K562 (cell line): ENCODE measurements around the gene POMGNT2. TPM values are rescaled to one million over a fixed set of nuclear protein-coding genes. Genes with fewer than 3 reads are reported as not detected.

ENCODE experiments used
- CREB1 ChIP-seq, 2 experiments: sonication (generic) in 1 of 2; formaldehyde crosslinking in 1 of 2; IDR thresholded peaks; 2 replicates each; pipeline versions ENCODE4 v1.6.1 to v1.8.0; 2012 to 2022; ENCODE audit warnings: inconsistent platforms in 1 of 2, mild to moderate bottlenecking in 1 of 2, missing genetic modification reagents in 1 of 2, moderate library complexity in 1 of 2
- DMBX1 ChIP-seq: fragments of 250-450 bp; sonication (Bioruptor Pico); IDR thresholded peaks from 2 replicates; pipeline ENCODE4 v1.8.0; 2022; ENCODE audit warnings: inconsistent platforms, mild to moderate bottlenecking, moderate library complexity, borderline replicate concordance
- FOXJ3 ChIP-seq: sonication (generic); formaldehyde crosslinking; IDR thresholded peaks from 2 replicates; pipeline ENCODE4 v1.4.0; 2020; ENCODE audit warnings: mild to moderate bottlenecking, missing genetic modification reagents
- HDAC6 ChIP-seq: IDR thresholded peaks from 2 replicates; pipeline ENCODE4 v1.6.1; 2012; ENCODE audit warnings: low read depth, mild to moderate bottlenecking, control low read depth, inconsistent platforms, low read length, moderate library complexity
- MTA1 ChIP-seq: fragments of 450-650 bp; IDR thresholded peaks from 2 replicates; pipeline ENCODE4 v1.6.1; 2017; ENCODE audit warnings: borderline replicate concordance
- MTF1 ChIP-seq: fragments of 250-450 bp; sonication (Bioruptor Pico); IDR thresholded peaks from 2 replicates; pipeline ENCODE4 v1.9.0; 2021; ENCODE audit warnings: moderate library complexity, mild to moderate bottlenecking, inconsistent platforms, borderline replicate concordance
- NCOA2 ChIP-seq, 2 experiments: fragments of 450-650 bp; IDR thresholded peaks; 2 replicates each; pipeline ENCODE4 v1.6.1; 2018; ENCODE audit warnings: mild to moderate bottlenecking in 2 of 2, moderate library complexity in 1 of 2; ENCODE audit not compliant: partially characterized antibody in 2 of 2
- NCOA6 ChIP-seq: fragments of 450-650 bp; IDR thresholded peaks from 2 replicates; pipeline ENCODE4 v1.6.1; 2017; ENCODE audit warnings: mild to moderate bottlenecking
- RBFOX2 ChIP-seq: fragments of 200-400 bp; formaldehyde crosslinking; IDR thresholded peaks from 2 replicates; pipeline ENCODE4 v1.6.1; 2017; ENCODE audit warnings: low read depth, mild to moderate bottlenecking, low read length, moderate library complexity
- RBM25 ChIP-seq: fragments of 200-400 bp; formaldehyde crosslinking; IDR thresholded peaks from 2 replicates; pipeline ENCODE4 v1.6.1; 2018; ENCODE audit warnings: low read length, low read depth, moderate library complexity; ENCODE audit not compliant: severe bottlenecking
- RFX5 ChIP-seq: IDR thresholded peaks from 2 replicates; pipeline ENCODE4 v1.6.1; 2011; ENCODE audit warnings: low read depth, mild to moderate bottlenecking, improper control_type of control experiment, low read length
- SAFB ChIP-seq: fragments of 200-400 bp; formaldehyde crosslinking; IDR thresholded peaks from 2 replicates; pipeline ENCODE4 v1.6.1; 2017; ENCODE audit warnings: low read depth, low read length, borderline replicate concordance
- SIRT6 ChIP-seq: IDR thresholded peaks from one replicate; pipeline ENCODE4 v1.6.1; 2012; ENCODE audit warnings: low read depth, mild to moderate bottlenecking, control low read depth, inconsistent platforms, low read length, moderate library complexity
- SNAPC5 ChIP-seq: fragments of 250-450 bp; sonication (Bioruptor Pico); IDR thresholded peaks from 2 replicates; pipeline ENCODE4 v1.8.0; 2021; ENCODE audit warnings: moderate library complexity, mild to moderate bottlenecking, inconsistent platforms
- SNRNP70 ChIP-seq: fragments of 200-400 bp; formaldehyde crosslinking; optimal IDR thresholded peaks from 2 replicates; pipeline ENCODE3; 2017; ENCODE audit warnings: low read depth, low read length
- TFE3 ChIP-seq: fragments of 450-650 bp; formaldehyde crosslinking; IDR thresholded peaks from 2 replicates; pipeline ENCODE4 v1.4.0; 2020; ENCODE audit warnings: mild to moderate bottlenecking, mixed read lengths
- XRCC3 ChIP-seq: fragments of 450-650 bp; IDR thresholded peaks from 2 replicates; pipeline ENCODE4 v1.6.1; 2017; ENCODE audit warnings: mild to moderate bottlenecking, moderate library complexity
- YBX1 ChIP-seq: fragments of 450-650 bp; IDR thresholded peaks from 2 replicates; pipeline ENCODE4 v1.7.1; 2016; ENCODE audit warnings: mild to moderate bottlenecking
- ZFP1 ChIP-seq: fragments of 450-650 bp; formaldehyde crosslinking; IDR thresholded peaks from 2 replicates; pipeline ENCODE4 v1.4.0; 2020; ENCODE audit warnings: mild to moderate bottlenecking, mixed read lengths
- ZFP30 ChIP-seq: fragments of 250-450 bp; sonication (Bioruptor Pico); IDR thresholded peaks from 2 replicates; pipeline ENCODE4 v1.8.0; 2022; ENCODE audit warnings: moderate library complexity, mild to moderate bottlenecking, inconsistent platforms, borderline replicate concordance
- ZNF583 ChIP-seq: fragments of 250-450 bp; sonication (Bioruptor Pico); IDR thresholded peaks from 2 replicates; pipeline ENCODE4 v1.4.0; 2020
- ZNF778 ChIP-seq: fragments of 450-650 bp; formaldehyde crosslinking; IDR thresholded peaks from 2 replicates; pipeline ENCODE4 v1.4.0; 2020; ENCODE audit warnings: mild to moderate bottlenecking, moderate library complexity
- ZZZ3 ChIP-seq: fragments of 450-650 bp; IDR thresholded peaks from 2 replicates; pipeline ENCODE4 v1.6.1; 2016; ENCODE audit warnings: antibody characterized with exemption, mild to moderate bottlenecking, moderate library complexity
- polyA plus RNA-seq, 8 experiments: library from polyadenylated mRNA; depleted of rRNA in 4 of 8; stranded (reverse) in 5 of 8; unstranded in 3 of 8; fragments of >200 nt; fragmentation: Nextera tagmentation in 2 of 8; fragmentation: Illumina TruSeq in 1 of 8; extraction: Ambion mirVana in 2 of 8; extraction: Trizol in 1 of 8; gene quantifications; 2 replicates each; pipeline versions ENCODE4 v1.2.1 to v1.2.3, GENCODE V29; 2011 to 2014; ENCODE audit warnings: inconsistent platforms in 1 of 8, missing spikeins in 1 of 8
- total RNA-seq, 7 experiments: library from RNA; depleted of rRNA in 6 of 7; stranded (reverse); fragments of >200 nt in 6 of 7; fragmentation: Illumina TruSeq in 2 of 7; extraction: Trizol in 2 of 7; gene quantifications; 2 replicates each; pipeline versions ENCODE4 v1.2.1 to v1.2.3, GENCODE V29; 2011 to 2021; ENCODE audit warnings: low replicate concordance in 1 of 7
- TF ChIP-seq, protein P1 (sequence below): fragments of 450-650 bp; IDR thresholded peaks from 2 replicates; pipeline ENCODE4 v1.6.1; 2017; ENCODE audit warnings: antibody characterized with exemption, mild to moderate bottlenecking

POMGNT2 gene
- total and polyA plus RNA-seq, 9 of the 15 experiments (the other 6 are each of a cell fraction or from before 2014, with no cell fraction given), result 0.65 to 14.1 (median 10.3) TPM

GRCh38 chr3:43105596-43106292 is at the start of gene POMGNT2 (continued):
- TF ChIP-seq RFX5 (no peak), MTF1 (CRISPR knock-in tag) (no peak), XRCC3 (no peak), RBFOX2 (peak; percentile 75), FOXJ3 (no peak), NCOA2 (IDR thresholded peaks at IDR 0.05; ENCODE audit: partially characterized antibody in 2 of 2) (no peak), CREB1 (IDR thresholded peaks at IDR 0.05) (peak; percentile 27), CREB1 (CRISPR knock-in tag; IDR thresholded peaks at IDR 0.05) (0 out of 2 replicates have a peak, but pooled peaks have one; percentile 29), ZNF778 (no peak), MTA1 (no peak), NCOA6 (peak; percentile 94), TFE3 (CRISPR knock-in tag) (no peak), SNAPC5 (CRISPR knock-in tag) (no peak), ZZZ3 (no peak), DMBX1 (CRISPR knock-in tag) (no peak), ZFP30 (CRISPR knock-in tag) (no peak), ZNF583 (CRISPR knock-in tag) (no peak), ZFP1 (CRISPR knock-in tag) (no peak), SIRT6 (no peak), SNRNP70 (no peak), RBM25 (no peak), HDAC6 (no peak), YBX1 (no peak), SAFB (no peak)
- TF ChIP-seq, protein P1, sequence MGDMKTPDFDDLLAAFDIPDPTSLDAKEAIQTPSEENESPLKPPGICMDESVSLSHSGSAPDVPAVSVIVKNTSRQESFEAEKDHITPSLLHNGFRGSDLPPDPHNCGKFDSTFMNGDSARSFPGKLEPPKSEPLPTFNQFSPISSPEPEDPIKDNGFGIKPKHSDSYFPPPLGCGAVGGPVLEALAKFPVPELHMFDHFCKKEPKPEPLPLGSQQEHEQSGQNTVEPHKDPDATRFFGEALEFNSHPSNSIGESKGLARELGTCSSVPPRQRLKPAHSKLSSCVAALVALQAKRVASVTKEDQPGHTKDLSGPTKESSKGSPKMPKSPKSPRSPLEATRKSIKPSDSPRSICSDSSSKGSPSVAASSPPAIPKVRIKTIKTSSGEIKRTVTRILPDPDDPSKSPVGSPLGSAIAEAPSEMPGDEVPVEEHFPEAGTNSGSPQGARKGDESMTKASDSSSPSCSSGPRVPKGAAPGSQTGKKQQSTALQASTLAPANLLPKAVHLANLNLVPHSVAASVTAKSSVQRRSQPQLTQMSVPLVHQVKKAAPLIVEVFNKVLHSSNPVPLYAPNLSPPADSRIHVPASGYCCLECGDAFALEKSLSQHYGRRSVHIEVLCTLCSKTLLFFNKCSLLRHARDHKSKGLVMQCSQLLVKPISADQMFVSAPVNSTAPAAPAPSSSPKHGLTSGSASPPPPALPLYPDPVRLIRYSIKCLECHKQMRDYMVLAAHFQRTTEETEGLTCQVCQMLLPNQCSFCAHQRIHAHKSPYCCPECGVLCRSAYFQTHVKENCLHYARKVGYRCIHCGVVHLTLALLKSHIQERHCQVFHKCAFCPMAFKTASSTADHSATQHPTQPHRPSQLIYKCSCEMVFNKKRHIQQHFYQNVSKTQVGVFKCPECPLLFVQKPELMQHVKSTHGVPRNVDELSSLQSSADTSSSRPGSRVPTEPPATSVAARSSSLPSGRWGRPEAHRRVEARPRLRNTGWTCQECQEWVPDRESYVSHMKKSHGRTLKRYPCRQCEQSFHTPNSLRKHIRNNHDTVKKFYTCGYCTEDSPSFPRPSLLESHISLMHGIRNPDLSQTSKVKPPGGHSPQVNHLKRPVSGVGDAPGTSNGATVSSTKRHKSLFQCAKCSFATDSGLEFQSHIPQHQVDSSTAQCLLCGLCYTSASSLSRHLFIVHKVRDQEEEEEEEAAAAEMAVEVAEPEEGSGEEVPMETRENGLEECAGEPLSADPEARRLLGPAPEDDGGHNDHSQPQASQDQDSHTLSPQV, result peak; percentile 55; the same call in 1 of the 2 replicates
